Stimulated activated CD8-positive, alpha-beta memory T cell treated with anti-CD3 and anti-CD28 coated beads, Interleukin-15, amount 100 ng/mL, for 48 hours (primary cell): Measurements from ENCODE around the gene SCNN1A.
"Not testable (repeated sequence)": the region's sequence is repeated elsewhere in the genome, so short reads cannot be mapped to it uniquely, and the experiment has no call there.

Source experiments
- DNase-seq, 2 donors: peaks; one replicate each; pipeline ENCODE4 v3.0.0-alpha.2; 2020; ENCODE audit warnings: low read depth in 2 of 2

SCNN1A gene

DNA sequence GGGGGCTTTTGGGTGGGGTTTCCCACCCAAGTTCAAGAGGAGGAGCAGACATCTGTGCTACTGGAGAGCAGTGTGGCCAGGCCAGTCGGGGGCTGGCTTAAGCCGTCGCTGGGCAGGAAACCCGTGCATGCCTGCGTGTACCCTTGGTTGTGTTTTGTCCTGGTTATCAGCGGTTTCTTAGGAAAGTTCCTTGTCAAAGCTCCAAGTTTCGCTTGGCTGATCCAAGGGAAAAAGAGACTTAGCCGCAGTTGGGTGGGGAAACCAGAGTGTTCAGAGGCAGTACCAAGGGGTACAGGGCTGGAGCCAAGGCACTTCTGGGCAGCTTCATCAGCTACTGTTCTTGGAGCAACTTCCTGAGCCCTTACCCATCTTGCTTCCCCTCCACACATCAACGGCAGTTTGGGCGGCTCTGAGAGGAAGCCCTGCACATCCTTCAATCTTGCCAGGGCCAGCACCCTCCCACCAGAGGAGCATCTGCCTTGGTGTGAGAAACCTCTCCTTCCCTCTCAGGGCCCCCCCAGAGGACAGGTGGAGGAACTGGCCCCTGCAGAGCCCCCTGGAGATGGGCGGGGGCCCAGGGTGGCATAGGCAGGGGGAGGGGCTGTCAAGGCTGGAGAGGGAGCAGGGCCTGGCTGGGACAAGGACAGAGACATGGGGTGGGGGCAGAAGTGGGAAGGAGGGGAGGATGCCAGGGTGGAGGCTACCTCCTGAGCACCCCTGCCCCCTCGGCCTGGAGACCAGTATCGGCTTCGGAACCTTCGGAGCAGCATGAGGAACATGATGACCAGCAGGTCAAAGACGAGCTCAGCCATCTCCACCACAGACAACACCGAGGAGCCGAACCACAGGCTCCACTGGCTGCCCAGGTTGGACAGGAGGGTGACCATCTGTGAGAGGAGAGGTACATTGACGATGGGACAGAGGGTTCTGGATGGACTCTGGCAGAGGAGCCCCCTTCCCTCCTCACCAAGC is 27.7 kb downstream of the SCNN1A start:
- DNase-seq = no peak

DNA sequence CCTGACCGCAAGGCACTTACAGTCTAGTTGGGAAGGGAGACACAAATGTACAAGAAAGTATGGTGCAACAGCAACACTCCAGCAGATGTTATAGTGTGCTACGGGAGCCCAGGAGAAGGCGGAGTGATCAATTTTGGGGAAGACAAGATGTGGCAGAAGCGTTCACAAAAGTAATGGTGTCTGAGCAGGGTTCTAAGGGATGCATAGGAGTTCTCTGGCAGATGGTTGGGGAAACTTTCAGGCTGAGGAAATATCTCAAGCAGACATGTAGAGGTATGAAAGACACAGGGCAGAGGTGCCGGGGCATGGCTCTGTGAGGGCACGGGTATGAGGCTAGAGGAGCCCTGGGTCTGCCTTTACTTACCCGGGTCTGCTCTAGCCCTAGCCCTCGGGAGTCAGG is 28.4 kb downstream of the SCNN1A start:
- DNase-seq = no peak

DNA sequence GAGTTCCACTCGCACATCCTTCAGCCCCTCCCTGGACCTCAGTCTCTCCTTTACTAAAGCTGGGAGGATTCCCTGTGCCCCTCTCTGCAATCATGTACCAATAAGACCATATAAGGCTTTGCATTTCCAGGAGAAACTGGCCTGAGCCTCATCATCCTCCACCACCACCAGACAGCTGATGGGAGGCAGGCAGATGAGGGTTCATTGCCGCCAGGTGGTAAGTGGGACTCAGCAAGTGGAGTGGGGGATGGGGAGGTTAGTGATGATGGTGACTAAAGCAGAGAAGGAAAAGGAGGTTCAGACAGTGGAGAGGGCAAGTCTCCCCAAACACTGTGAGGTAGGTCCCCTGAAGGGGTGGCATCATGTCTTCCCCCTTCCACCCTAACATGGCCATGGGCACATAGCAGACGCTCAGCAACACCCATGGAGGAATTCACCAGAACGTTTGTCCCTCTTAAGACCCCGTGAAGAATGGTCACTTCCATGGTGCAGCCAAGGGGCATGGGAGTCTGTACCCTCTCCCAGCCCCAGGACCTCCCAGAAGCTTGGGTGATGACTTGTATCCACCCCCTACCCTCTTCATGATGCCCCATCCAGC is 29.0 kb downstream of the SCNN1A start:
- DNase-seq = no peak

DNA sequence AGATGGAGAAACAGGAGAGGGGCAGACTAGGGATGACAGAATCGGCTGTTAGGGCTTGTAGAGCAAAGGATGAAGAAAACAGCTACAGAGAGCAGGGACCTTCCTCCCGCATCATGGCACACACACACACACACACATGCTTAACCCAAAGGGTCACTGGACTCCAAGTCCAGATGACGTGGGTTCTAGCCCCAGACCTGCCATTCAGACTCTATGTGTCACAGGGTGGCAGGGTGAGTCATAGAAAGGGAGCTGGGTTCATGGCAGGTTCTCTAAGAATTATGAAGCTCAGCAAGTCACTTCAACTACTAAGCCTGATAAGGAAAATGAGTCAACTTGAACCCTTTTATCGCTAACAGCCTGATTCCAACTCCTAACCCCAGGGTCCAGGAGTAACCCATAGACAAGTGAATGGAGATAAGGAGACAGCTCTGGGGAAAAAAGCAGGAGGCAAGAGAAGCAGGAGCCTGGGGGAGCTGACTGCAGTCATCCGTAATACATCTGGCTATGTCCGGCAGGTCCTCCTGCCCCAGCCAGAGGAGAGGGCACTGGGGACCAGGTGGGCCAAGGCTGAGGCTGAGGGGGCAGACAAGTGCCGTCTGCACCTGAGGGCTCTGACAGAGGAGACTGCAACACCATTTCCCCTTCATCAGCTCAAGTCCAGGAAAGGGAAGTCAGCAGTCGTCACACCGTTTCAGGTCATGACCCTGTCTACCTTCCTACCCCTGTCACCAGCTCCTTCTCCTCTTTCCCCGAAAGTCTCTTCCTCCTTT is 29.9 kb downstream of the SCNN1A start:
- DNase-seq = peak in 1 of 2 donors; percentile 43

DNA sequence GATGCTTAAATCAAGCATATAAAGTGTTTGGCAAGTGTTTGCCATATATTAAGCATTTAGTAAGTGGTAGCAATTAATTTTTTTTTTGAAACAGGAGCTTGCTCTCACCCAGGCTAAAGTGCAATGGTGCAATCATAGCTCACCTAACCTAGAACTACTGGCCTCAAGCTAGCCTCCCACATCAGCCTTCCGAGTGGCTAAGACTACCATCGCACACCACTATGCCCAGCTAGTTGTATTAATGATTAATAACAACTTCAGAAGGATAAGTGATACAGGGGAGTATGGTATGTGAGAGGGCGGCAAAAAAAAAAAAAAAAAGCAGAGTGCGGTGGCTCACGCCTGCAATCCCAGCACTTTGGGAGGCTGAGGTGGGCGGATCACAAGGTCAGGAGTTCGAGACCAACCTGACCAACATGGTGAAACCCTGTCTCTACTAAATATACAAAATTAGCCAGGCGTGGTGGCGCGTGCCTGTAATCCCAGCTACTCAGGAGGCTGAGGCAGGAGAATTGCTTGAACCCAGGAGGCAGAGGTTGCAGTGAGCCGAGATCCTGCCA is 31.2 kb downstream of the SCNN1A start:
- DNase-seq = not testable (repeated sequence)

DNA sequence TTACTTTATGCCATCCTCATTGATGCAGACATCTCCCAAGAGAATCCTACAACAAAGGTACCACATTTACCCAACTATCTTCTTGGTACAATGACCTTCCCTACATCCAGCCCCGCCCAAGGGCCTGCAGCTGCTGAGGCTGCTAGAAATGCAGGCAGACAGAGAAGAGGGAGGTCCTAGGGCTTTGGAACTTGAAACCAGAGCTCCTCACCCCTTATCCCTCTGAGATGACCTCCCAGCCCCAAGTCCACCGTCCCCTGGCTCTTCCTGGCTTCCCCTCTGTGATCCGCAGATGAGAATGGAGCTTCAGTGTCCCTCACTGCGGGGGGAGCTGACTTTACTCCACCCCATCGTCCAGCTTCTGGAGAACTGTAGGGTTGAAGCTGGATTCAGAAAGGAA is 31.8 kb downstream of the SCNN1A start:
- no peak for DNase-seq

DNA sequence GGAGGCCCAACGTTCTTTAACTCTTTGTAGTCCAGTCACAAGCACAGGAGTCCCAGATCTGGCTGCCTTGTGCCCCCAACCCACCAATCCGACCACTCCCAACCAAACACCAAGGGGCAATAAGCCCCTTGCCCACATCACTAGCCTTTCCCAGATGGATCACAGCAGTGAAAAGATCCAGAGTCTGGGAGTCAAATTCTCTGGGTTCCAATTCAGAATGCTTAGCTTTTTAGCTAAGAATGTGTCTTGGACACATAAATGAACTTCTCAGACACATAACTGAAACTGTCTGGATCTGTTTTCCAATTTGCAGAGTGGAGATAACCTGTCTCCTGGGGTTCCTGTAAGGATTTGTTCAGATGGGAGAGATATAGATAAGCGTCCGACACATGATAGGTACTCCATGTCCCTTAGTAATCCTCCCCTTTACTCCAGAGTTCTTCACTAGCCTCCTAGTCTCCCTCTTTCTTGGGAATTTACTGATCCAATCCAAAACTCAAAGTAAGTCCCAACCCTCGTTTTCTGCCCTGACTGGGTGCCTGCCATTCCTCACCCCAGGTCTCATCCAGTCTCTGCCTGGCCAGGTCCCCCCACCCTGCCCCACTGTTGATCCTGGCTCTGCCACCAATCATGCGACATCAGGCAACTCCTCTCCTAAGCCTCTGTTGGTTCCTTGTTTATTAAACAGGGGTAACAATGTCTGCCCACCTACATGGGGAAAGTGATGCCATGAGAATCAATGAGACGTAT is 33.0 kb downstream of the SCNN1A start:
- no peak for DNase-seq

DNA sequence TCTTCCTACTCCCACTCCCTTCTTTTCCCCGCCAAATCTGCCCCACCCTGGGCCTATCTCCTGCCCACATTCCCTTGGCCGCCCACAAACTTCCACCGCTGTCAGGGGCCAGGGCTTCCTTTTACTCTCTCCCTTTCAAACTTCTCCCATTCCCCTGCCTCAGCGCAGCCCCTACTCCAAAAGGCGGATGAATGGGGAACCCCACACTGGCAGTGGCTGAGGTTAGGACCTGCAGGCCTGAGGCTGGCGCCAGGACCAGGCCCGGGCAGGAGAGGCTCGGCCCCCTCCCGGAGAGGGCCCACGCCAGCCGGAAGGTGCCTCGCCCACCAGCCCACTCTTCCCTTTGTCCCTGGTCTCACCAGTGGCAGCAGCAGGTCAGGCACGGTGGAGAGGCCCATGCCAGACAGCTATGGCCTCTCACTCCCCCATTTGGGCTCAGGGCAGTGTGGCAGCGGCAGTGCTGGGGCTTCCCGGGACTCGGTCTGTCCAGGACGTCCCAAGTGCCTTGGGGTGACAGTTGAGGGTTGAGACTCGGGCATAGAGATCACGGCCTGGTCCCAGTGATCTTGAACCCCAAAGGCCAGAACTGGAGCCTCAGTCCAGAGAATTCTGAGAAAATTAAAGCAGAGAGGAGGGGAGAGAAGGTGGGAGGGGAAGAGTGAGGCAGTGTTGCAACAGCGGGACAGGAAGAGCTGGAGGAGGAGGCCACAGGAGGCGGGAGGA is 33.8 kb downstream of the SCNN1A start, which contains the start of gene TNFRSF1A:
Gene TNFRSF1A, minus strand, starts transcription at position 660 of the 723 bp plus-strand sequence. Its CDS starts 262 bp downstream, at position 398.
- peak in 1 of 2 donors; percentile 28 for DNase-seq

DNA sequence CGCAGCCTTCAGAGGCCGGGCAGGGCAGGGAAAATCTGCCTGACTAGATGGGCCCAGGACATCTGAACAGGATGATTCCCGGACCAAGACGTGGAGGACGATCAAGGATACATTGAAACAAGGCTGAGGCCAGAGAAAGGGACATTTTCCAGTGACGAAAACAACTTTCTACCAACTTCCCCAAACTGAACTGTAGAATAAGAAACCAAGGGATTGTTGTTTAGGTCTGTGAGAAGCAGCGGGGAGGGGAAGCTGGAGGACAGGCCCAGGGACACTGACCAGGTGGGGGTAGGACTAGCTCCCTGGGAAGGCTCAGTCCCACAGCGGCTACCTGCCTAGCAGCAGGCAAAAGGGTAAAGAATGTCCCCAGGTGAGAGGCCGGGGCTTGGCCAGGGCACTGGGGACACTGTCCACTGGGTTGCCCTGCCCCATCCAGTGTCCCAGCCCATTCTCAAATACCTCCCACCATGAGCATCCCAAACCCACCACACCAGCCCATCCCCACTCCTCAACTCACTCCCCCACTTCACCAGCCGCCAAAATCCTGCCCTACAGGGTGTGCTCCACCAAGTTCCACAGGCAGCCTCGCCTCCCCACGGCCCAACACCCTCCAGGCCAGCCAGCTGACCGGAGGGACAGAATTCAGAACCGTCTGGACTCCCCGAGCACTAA is 34.5 kb downstream of the SCNN1A start:
- no peak for DNase-seq

DNA sequence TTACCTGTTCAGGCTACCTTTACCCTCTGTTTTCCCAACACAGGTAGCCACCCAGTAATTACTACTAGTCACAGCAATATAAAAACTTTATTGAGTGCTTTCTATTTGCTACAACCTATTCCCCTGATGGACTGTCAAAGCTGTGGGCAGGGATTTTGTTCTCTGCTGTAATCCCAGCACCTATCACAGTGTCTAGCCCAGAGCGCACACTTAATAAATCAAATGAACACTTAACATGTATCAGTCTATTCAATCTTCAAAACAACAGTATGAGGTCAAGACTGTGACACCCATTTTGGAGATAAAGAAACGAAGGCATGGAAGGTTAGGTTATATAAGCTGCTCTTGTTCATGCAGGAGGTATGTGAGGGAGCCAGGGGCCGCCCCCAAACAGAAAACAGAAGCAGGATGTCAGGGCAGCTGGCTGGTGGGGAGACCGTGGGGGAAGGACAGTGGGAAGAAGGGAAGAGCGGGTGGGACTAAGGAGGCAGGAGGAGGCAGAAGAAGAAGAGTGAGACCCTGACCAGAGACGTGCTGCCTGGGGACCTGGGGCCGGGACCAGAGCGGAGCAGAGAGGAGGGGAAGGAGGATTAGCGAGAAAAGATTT is 35.2 kb downstream of the SCNN1A start:
- no peak for DNase-seq

DNA sequence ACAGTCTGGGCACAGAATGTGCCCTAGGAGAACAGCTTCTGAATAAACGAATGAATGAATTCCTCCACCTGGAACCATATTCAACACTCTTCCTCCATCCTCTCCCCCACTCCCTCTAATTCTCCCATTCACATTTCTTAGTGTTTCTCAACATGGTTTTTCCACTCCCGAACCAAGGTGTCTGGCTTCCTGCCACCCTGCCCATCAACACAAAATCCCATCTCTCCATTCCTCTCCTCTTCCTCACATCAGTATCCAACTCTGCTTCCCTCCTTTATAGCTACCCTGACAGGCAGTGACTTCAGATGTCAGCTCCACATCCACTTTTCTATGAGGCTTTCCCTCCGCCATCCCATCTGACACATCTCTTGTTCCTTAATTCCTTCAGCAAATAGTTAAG is 36.4 kb downstream of the SCNN1A start:
- DNase-seq = no peak

DNA sequence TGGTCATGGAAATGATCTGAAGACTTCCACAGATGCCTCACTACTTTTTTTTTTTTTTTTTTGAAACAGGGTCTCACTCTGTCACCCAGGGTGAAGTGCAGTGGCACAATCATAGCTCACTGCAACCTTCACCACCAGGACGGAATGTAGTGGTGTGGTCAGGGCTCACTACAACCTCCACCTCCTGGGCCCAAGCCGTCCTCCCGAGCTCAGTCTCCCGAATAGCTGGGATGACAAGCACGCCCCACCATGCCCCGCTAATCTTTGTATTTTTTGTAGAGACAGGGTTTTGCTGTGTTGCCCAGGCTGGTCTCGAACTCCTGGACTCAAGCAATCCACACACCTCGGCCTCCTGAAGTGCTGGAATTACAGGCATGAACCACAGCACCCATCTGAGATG is 36.8 kb downstream of the SCNN1A start:
- not testable (repeated sequence) for DNase-seq

DNA sequence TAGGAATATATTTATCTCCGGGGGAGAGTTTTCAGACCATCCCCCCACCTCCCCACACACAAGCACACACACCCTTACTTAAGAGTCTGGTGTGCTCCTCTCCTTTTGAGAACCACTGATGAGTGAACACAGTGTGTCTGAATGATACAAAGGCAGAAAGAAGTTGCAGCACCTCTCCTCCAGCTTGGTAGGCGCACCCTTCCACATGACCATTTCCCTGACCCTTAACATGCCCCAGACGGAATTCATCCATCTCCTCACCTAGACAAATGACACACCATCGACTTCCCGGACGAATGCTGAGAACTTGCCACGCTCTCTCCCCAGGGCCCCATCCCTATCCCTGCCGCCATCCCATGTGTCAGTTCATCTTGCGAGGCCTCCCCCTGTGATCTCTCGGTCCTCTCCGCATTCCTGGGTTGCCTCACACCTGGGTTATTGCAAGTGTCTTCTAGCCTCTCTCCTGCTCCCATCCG is 37.4 kb downstream of the SCNN1A start:
- DNase-seq = no peak

DNA sequence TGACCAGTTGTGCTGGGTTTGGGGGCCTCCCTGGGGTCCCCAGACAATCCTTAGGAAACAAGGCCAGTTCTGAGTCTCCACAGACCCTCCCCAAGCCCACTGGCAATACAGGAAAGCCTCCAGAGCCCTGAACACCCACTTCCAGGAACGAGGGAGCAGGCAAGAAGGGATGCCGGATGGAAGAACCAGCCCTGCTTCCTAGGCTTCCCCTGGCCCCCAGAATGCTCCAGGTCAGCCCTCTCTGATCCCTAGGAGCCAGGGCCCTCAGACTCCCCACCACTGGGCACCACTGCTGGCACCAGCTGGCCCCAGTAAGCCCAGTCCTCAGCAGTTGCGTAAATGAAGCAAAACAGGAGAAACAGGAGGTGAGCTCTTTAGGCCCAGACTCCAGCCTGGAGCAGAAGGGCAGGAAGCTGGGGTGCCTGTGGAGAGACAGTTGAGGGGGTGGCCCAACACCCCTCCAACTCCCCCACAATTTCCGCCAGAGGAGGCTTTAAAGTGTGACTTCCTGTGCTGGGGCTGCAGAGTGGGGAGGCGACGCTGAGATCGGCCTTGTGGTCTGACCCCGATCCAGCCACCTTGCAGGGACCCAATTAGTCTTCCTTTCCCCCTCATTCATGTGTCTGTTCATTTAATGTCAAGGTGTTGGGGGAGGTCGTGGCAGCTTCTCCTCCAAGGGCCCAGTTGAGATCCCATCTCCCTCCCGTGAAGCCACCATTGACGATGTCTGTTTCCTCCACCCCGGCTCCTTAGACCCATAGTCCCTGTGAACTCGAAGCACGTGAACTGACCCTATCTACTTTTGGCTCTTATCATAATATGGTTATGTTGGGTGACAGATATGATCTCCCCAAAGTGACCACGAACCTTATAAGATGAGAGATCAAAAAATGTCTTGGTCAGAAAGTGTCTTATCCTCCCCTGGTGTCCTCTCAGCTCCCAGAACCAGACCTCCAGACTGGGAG is 38.2 kb downstream of the SCNN1A start:
- DNase-seq = peak in 1 of 2 donors; percentile 44

DNA sequence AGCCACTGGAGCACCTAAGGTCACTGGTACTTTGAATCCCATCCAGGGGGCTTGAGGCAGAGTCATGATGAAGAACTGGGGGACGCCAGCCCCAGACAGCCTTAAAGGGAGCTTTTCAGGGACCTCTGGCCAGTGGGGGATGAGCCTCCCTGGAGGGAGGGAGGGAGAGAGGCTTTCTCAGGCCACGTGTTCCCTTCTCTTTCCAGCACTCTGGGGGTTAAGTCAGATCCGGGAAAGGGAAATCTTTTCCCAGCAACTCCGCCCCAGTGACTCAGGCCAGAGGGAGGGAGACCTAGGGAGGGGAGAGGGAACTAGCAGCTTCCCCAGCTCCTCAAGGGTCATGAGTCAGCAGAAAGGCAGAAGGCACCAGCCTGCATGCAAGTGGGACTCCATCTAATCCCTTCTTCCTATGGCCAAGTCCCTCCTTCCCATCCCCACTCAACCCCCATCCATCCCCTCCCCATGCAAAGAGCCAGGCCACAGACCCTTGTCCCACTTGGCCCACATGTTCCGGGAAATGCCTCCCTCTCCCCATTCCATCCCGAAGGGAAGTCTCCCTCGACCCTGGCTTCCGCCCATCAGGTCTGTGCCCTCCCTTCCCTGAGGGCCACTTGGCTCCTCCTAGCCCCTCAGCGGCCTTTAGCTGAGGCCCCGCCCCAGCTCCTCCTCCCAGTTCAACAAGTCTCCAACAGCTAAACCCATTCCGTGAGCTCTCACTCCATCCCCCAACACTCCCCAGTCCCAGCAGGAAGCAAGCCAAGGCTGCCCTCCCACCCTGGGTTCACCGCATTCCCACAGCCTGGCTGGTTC is 39.1 kb downstream of the SCNN1A start:
- DNase-seq = peak; percentile 63

DNA sequence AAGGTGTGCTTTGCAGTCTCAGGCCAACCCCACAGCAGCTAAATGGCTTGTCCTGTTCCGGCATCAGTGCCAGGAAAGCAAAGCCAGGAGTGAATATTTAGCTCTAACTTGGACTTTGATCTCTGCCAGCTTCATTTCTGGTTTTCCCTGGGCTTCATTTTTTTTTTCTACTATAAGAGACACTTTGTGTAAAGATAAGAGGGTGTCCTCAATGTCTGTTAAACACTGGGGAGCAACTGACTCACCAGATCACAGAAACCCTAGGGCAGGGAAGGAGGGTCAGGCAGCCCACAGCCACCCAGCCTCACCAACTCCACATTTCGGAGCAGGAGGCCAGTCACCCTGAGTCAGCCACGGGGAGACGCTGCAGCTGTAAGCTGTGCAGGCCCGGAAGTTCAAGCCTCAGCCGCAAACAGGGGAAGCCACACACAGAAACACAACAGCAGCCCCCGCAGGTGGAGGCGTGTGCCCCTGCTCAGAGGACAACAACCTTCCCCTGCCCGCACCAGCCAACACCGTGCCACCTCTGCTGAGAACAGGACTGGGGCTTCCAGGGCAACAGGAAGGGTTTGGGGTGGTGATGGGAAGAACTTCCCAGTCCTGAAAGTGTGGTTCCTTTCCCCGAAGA is 39.8 kb downstream of the SCNN1A start:
- DNase-seq = peak; percentile 88 to 89

DNA sequence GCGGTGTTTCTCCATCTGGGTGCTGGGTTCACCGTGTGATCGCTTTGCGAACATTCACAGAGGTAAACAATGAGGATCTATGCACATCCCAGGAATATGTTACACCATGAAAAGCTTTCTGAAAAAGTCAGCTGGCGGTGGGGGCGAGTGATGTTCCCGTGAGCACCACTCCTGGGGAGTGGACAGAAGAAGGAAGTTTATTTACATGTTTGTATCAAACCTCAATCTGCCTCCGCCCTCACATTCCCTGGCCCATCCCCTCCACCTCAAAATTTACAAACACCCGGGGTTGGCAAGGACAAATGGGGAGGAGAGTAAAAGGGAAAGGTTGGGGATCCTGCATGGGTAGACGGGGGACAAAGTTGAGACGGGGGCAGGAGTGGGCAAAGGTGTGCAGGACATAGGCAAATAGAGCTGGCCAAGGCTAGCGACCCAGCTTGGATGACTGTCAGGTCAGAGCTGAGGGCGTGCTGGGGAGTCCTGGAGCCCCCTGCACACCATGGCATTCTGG is 40.4 kb downstream of the SCNN1A start:
- no peak for DNase-seq
